Activated T-cell treated with anti-CD3 and anti-CD28 coated beads for 4 hours (primary cell): ENCODE data around the gene CLEC12A.
"Not testable (repeated sequence)": the region's sequence is repeated elsewhere in the genome, so short reads cannot be mapped to it uniquely, and the experiment has no call there.

ENCODE experiments used
- DNase-seq: peaks from one replicate; pipeline ENCODE4 v3.0.0-alpha.2; 2020

CLEC12A gene

GRCh38 chr12:9973949-9974348 lies 2.7 kb downstream of the CLEC12A start:
- no peak for DNase-seq

DNA sequence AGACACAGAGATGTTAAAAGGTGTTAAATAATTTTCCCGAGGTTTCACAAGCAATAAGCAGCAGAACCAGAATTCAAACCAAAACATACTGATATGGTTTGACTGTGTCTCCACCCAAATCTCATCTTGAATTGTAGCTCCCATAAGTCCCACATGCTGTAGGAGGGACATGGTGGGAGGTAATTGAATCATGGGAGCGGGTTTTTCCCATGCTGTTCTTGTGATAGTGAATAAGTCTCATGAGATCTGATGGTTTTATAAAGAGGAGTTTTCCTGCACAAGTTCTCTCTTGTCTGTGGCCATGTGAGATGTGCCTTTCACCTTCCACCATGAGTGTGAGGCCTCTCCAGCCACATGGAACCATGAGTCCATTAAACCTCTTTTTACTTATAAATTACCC lies 3.5 kb downstream of the CLEC12A start:
- not testable (repeated sequence) for DNase-seq

DNA sequence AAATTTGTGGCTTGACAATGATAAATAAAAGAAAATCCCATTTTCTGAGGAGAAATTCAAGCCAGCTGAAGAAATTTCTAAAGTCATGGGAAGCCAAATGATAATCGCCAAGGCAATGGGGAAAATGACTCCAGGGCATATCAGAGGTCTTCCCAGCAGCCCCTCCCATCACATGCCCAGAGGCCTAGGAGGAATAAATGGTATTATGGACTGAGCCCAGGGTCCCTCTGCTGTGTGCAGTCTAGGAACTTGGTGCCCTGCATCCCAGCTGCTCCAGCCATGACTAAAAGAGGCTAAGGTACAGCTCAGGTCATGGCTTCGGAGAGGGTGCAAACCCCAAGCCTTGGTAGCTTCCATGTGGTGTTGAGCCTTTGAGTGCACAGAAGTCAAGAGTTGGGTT lies 4.4 kb downstream of the CLEC12A start:
- DNase-seq, result no peak

- DNase-seq, result not testable (repeated sequence)
Observed at GRCh38 chr12:9976626-9977025, 5.4 kb downstream of the CLEC12A start.

DNA sequence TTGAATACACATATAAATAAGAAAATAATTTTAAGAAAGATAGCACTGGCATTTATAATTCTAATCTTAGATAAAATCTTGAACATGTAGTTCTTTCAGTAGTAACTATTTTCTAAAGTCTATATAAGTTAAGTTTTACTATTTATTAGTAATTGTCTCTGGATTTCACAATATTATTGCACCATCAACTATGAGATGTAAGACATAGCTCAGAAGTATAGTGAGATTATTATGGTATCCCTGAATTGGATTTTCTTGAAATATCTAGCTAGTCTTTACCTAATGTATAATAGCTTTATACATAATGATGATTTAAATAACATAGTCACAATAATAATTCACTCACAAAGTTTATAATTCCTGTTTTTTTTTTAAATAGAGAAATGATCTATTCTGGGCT lies 6.7 kb downstream of the CLEC12A start:
- no peak for DNase-seq

DNA sequence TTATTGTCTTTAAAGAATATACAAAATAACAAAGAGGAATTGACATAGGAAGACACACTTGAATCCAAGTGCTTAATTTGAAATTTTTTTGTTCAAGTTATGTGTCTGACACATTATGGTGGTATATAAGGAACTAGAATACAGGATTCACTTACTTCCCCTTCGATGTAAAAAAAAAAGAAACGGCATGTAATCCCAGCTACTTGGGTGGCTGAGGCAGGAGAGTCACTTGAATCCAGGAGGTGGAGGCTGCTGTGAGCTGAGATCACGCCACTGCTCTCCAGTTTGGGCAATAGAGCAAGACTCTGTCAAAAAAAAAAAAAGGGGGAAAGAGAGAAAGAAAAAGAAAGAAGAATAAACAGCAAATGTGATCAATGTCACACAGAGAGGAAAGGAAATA lies 8.9 kb downstream of the CLEC12A start:
- DNase-seq, result no peak

DNA sequence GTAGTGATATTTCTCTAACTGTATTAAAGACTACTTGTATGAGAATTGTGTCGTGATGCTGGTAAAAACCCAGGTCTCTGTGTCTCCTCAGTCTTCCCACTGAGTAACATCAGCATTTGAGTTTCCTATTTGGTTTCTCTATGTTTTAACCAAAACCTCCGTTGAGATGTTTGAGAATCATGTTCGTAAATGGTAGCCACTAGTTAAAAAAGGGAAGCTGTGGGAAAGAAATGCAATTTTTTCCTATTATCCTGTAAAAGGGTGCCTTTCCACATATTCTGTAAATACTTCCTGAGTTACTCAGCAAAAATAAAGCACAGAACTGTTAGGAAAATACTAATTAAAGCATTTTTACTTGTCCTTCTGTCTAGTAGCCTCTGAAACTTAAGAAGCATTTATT lies 20.7 kb downstream of the CLEC12A start:
- no peak for DNase-seq

GRCh38 chr12:9992296-9992695 lies 21.1 kb downstream of the CLEC12A start:
- DNase-seq, result no peak

DNA sequence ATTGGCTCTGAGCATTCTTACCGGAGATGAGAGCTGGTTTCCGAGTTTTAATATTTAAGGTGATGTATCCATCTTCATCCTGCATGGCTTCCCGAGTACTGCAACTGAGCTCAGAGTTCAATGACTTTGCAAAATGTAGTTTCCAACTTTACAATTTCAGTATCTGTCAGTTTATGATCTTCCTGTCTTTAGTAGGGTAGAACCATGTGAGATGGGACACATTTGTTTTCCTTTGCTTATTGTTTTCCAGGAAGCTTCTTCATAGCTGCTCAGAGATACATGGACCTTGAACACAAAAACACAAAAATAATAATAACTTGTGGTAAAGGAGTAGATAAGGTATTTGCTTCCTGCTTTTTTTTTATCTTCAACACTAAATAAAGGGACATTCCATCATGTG lies 27.8 kb downstream of the CLEC12A start, which contains the start of gene CLEC1B:
Gene CLEC1B (minus strand): TSS at position 106 of the 400 bp plus-strand sequence. CDS start 21 bp downstream, at position 85.
- no peak for DNase-seq

- DNase-seq, result no peak
Observed at GRCh38 chr12:10001171-10001776, 30.1 kb downstream of the CLEC12A start.

DNA sequence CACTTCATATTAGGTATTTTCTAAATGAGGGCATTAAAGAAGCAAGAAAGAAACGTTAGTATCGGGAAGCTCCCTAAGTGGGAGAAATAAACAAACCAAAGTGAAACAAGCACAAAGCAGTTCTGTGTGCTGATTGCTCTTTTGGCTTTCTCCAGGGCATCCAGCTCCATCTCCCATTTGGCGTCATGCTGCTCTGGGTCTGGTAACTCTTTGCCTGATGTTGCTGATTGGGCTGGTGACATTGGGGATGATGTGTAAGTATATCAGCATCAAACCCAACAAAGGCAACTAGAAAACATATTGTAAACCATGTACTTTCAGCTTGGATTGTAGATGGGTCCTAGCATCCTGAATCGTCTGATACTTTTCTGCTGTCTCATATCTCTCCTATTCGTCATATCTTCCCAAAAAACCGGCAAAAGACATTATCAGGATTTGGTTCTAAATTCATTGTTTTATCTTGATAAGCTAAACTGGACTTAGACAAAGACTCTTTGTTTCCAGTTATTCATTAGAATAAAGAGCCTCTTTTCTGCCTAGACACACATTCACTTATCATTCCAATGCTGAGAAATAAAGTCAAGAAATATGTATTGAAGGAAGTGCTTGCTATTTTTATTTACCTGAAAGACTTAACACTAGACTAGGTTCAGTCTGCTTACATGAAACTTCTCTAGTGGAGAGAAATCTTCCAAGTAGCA lies 41.6 kb downstream of the CLEC12A start:
- no peak for DNase-seq

DNA sequence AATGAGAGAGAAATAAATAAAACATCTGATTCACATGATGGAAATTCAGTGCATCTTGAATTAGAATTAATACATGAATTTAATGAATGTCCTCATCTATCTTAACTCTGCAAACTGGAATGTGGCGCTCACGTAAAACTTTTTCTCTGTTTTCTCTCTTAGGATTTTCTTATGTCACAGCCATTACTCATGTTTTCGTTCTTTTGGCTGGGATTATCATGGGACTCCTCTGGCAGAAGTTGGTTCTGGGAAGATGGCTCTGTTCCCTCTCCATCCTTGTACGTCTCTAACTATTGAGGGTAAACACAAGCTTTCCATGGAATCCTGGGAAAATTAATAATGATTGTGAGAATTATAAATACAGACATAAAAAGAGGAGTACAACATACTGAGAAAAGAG lies 44.2 kb downstream of the CLEC12A start:
- no peak for DNase-seq

DNA sequence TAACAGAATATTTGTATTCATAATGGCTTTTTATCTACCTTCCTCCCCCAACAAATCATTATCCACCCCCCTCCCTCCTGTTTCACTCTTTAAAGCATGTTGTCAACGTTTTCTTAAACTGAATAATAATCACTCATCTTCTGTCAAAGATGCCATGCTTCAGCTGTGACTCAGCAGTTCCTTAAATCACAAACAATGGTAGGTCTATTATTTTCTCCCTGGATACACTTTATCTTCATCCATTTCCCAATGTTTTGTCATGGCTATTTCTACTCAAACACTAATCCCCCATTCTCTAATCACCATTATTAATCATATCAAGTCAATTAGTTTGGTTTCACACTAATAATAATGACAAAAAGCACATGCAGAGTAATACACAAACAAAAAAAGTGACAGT lies 45.7 kb downstream of the CLEC12A start:
- no peak for DNase-seq

DNA sequence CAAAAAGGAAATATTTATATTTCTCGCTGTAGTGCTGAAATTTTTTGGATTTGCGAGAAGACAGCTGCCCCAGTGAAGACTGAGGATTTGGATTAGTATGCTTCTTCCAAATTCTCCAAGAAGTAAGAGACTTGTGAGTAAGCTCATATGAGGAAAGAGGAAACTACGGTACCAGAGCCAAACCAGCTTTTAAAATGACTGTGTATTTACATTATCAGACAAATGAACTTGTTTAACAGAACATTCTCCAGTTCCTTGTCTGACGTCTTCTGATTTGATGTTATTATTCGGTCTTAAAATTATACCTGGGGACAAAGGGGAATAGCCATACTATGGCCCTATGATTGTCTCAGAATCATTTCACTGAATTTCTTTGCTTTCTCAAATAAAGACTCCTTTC lies 47.2 kb downstream of the CLEC12A start:
- DNase-seq, result no peak

GRCh38 chr12:10021342-10021741 lies 50.1 kb downstream of the CLEC12A start:
- DNase-seq, result no peak

- DNase-seq, result no peak
Observed at GRCh38 chr12:10025236-10025635, 54.0 kb downstream of the CLEC12A start.

- DNase-seq, result not testable (repeated sequence)
Observed at GRCh38 chr12:10026666-10027065, 55.5 kb downstream of the CLEC12A start.

- no peak for DNase-seq
Observed at GRCh38 chr12:10027311-10027710, 56.1 kb downstream of the CLEC12A start.

DNA sequence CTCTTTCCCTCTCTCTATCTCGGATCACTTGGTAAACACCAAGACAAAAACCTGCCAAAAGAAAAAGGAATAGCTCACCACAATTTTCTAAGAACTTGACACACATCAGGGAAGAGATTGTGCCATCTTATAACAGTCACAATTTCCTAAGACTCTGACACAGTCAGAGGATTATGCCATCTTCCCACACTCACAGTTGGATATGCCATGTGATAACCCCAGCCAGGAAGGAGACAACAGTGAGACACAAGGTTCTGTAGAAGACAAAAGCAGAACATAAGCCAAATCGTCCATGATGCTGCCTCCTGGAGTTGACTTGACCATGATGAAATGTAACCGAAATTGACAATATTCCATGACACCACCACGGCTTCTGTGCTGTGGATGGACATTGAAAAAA lies 56.5 kb downstream of the CLEC12A start:
- DNase-seq, result no peak

DNA sequence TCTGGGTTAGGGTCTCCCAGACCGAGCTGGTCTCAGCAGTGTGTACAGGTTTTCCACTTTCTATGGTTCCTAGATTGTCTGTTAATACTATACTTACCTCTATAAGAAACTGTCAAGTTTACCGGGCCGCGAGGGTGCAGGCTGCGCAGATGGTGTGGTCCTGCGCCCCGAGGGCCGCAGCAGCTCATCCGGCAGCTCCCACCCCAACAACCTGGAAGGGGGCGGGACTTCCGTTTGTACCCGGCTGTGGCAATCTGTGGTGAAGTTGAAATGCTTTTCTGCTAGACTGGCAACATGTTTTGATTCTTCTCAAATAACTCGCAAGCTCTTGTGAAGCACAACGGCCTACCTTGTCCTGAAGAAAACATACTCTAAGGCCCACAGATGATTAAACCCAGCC lies 59.2 kb downstream of the CLEC12A start, which contains the start of gene CLEC9A:
Gene CLEC9A (plus strand): TSS at position 237 of the 400 bp plus-strand sequence. CDS start 22,006 bp downstream, outside the sequence.
- no peak for DNase-seq

- no peak for DNase-seq
Observed at GRCh38 chr12:10031321-10031720, 60.1 kb downstream of the CLEC12A start.

GRCh38 chr12:10031771-10032175 lies 60.6 kb downstream of the CLEC12A start:
- no peak for DNase-seq

DNA sequence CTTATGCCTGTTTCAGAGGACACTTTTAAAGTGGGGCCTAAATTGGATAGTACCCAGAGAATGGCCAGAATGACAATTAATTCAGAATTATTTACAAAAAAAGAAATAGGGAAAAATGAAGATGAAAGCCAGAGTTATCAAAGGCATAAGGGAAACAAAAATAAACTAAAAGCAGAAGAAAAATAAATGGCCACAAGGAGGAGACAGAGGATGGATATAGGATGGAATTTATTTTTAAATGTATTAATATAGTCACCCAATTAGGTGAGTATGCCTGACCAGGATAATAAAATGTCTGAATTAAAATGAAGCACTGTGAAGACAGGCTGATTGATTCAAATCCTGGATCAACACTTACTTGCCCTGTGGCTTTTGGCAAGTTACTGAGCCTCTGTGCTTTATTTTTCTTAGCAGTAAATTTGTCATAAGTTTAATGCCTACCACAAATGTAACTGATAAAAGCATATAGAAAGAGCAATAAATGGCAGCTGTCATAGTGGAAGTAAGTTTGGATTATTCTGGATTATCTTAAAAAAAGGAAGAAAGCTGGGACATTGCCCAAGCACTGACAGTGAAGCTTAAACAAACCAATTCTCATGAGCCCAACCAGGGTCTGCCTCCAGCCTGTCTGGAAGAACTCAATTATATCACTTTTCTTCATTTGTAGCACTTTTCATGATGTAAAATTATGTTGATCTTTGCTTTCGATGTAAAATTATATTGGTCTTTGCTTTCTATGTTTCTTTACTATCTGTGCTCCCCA lies 62.8 kb downstream of the CLEC12A start:
- no peak for DNase-seq
